ENCODE data around the gene ELMO1. TPM values are rescaled to one million over a fixed set of nuclear protein-coding genes. Genes with fewer than 3 reads are reported as not detected.

ELMO1 gene
- total and polyA plus RNA-seq, 10 of the 15 experiments (the other 5 are each of a cell fraction or from before 2014, with no cell fraction given): 22.6 to 85.9 (median 56.6) TPM

GRCh38 chr7:37289781-37290180, 158.9 kb downstream of the ELMO1 start:
- FAIRE-seq (no peak), DNase-seq (ENCODE audit: low read depth, low spot score) (no peak), ATAC-seq (no peak)
- TF ChIP-seq SUZ12 (IDR thresholded peaks at IDR 0.05; ENCODE audit: unreplicated experiment) (no peak), ZNF274 (IDR thresholded peaks at IDR 0.05; ENCODE audit: insufficient read depth, insufficient read length) (no peak), NFYB (IDR thresholded peaks at IDR 0.05; ENCODE audit: insufficient read depth, low read depth, low read length) (no peak), BRCA1 (IDR thresholded peaks at IDR 0.05; ENCODE audit: low read depth, low read length) (no peak), CHD1 (IDR thresholded peaks at IDR 0.05; ENCODE audit: low read depth, low read length) (no peak), SRF (IDR thresholded peaks at IDR 0.05; ENCODE audit: low read depth in 2 of 2, low read length in 2 of 2) (no peak), CHD4 (IDR thresholded peaks at IDR 0.05) (no peak), CREB1 (IDR thresholded peaks at IDR 0.05; ENCODE audit: low read depth) (no peak), ZSCAN29 (IDR thresholded peaks at IDR 0.05) (no peak)
- H2AFZ ChIP-seq (ENCODE audit: control insufficient read depth, low read depth, low read length): no peak overlapping the region
- CTCF ChIA-PET: interaction anchor here (1.0 to 3.1 kb wide), 6 partner anchors 8 to 206 kb away, joined by 3 to 33 read pairs (median 5); no protein-coding TSS in a partner anchor
- H3K36me3 ChIP-seq (ENCODE audit: control insufficient read depth in 2 of 2, insufficient read depth in 2 of 2, low read length in 1 of 2): no peaks in the 10 kb centered on the region
- BruUV-seq (replicated peaks): no TSS peak
- in situ Hi-C loops (cut with MboI) (loop anchor here (5.0 kb wide), 1 partner anchor 53 kb away; no protein-coding TSS in a partner anchor), intact Hi-C loops (cut with micrococcal nuclease; ENCODE audit: unreplicated experiment) (no loop called here)
- 0 out of 2 replicates have a peak, but pooled peaks cover 3% of the 10 kb centered on the region for H4K20me1 ChIP-seq (ENCODE audit: control insufficient read depth, insufficient read depth)
- H3K27ac ChIP-seq (ENCODE audit: control insufficient read depth, insufficient read depth): no peak overlapping the region
- H3K9me3 ChIP-seq (replicated peaks; ENCODE audit: control insufficient read depth, insufficient read depth, low read length): no peaks in the 10 kb centered on the region
- no peak overlapping the region for H3K4me3 ChIP-seq
- RAD21 ChIA-PET (ENCODE audit: unreplicated experiment): interaction anchor here (0.6 to 1.2 kb wide), 5 partner anchors 54 to 442 kb away, joined by 3 to 7 read pairs (median 3); no protein-coding TSS in a partner anchor
- no peaks in the 10 kb centered on the region for H3K27me3 ChIP-seq (replicated peaks in 1 of 2; ENCODE audit: control insufficient read depth in 2 of 2, insufficient read depth in 2 of 2, low read length in 1 of 2)
- no peak overlapping the region for H3K4me2 ChIP-seq (ENCODE audit: control insufficient read depth, insufficient read depth)
- peaks cover 11% of the 10 kb centered on the region for H3K4me1 ChIP-seq (ENCODE audit: control insufficient read depth, insufficient read depth, low read length)
- POLR2A ChIA-PET: no interaction called here
- peaks cover 5% of the 10 kb centered on the region for H3K79me2 ChIP-seq (ENCODE audit: control insufficient read depth, insufficient read depth, low read length)
- no peak overlapping the region for H3K9ac ChIP-seq (ENCODE audit: control insufficient read depth, insufficient read depth, low read length)
- WGBS (ENCODE audit: insufficient coverage, insufficient replicate concordance, low lambda C conversion rate, missing lambda C conversion rate): 100% methylated on average over 1 of the region's 1 CpG
- SMC1A ChIA-PET (ENCODE audit: uncharacterized antibody, unreplicated experiment): interaction anchor here (0.8 to 10.7 kb wide), 8 partner anchors 10 to 544 kb away, joined by 3 to 106 read pairs (median 4); no protein-coding TSS in a partner anchor

All from GM12878 (cell line).